ENCODE data around the gene UMAD1. TPM values are rescaled to one million over a fixed set of nuclear protein-coding genes. Genes with fewer than 3 reads are reported as not detected.

The UMAD1 gene
- total RNA-seq, 8 experiments from 2014 or later: 7.8 to 19.1 (median 12.5) TPM

DNA sequence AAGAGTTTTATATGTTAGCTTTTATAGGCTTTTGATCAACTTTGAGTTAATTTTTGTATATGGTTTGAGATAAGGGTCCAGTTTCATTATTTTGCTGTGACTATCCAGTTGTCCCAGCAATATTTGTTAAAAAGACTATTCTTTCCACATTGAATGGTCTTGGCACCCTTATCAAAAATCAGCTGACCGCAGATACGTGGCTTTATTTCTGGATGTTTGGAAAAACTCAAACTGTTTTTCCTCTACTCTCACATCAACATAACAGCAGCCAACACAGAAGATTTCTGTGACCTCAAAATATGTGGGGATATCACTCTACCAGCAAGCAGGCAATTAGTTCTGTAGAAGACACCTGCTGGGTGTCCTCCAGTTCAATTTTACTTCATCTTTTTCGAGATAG, 211.4 kb downstream of the UMAD1 start:
- in situ Hi-C loops (cut with MboI; ENCODE audit: low pct_unique_long_range_greater_than_20kb in 2 of 9, low sequenced_read_pairs in 9 of 9, unreplicated experiment in 9 of 9): no loop called here
- ATAC-seq (replicated peaks in 6 of 8): no peak
- Histone ChIP-seq H3K27ac (no peak overlapping the region), H3K4me1 (replicated peaks in 1 of 2) (no peaks in the 10 kb centered on the region), H3K4me3 (no peak overlapping the region)
- WGBS, 10 experiments: 80 to 100% (median 100%) methylated on average over 1 to 3 of the region's 3 CpGs; no CpG with 5 or more reads in 1 of the 10 experiments

GRCh38 chr7:7857143-7857583, 216.6 kb downstream of the UMAD1 start:
- no peak overlapping the region for H3K4me3 ChIP-seq
- H3K27ac ChIP-seq: no peak overlapping the region
- peak in 1 of 8 experiments; percentile 61 for ATAC-seq (replicated peaks in 6 of 8)
- in situ Hi-C loops (cut with MboI; ENCODE audit: low pct_unique_long_range_greater_than_20kb in 2 of 9, low sequenced_read_pairs in 9 of 9, unreplicated experiment in 9 of 9): no loop called here
- WGBS, 10 experiments: 0 to 96% (median 89%) methylated on average over 1 to 3 of the region's 3 CpGs; no CpG with 5 or more reads in 2 of the 10 experiments
- H3K4me1 ChIP-seq (replicated peaks in 1 of 2): no peaks in the 10 kb centered on the region

DNA sequence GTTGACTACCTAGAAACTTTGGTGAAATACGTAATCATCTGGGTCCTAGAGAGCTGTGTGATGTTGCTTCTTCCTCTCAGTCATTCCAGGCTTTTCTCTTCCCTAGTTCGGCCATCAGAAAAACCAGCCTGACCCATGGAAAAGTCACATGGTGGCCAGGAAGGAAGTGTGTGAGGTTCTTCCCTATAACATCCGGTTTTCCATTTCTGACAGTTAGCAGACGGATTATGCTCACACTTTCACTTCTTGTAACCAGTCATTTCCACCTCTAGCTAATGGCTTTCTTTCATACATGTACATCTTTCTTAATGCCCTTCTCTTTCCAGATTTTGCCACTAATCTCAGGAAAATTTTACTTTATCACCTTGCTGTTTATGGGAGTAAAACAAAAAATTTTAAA, 218.0 kb downstream of the UMAD1 start:
- H3K4me3 ChIP-seq: no peak overlapping the region
- 49 to 100% (median 97%) methylated on average over 1 to 4 of the region's 4 CpGs for WGBS, 10 experiments
- ATAC-seq (replicated peaks in 6 of 8): no peak
- H3K4me1 ChIP-seq (replicated peaks in 1 of 2): no peaks in the 10 kb centered on the region
- in situ Hi-C loops (cut with MboI; ENCODE audit: low pct_unique_long_range_greater_than_20kb in 2 of 9, low sequenced_read_pairs in 9 of 9, unreplicated experiment in 9 of 9): no loop called here
- H3K27ac ChIP-seq: no peak overlapping the region

- no peak overlapping the region for H3K27ac ChIP-seq
- H3K4me1 ChIP-seq (replicated peaks in 1 of 2): no peaks in the 10 kb centered on the region
- WGBS, 10 experiments: 50 to 100% (median 86%) methylated on average over 1 to 4 of the region's 4 CpGs
- in situ Hi-C loops (cut with MboI; ENCODE audit: low pct_unique_long_range_greater_than_20kb in 2 of 9, low sequenced_read_pairs in 9 of 9, unreplicated experiment in 9 of 9): no loop called here
- no peak overlapping the region for H3K4me3 ChIP-seq
- ATAC-seq (replicated peaks in 6 of 8): no peak
These were observed 218.9 kb downstream of the UMAD1 start for GRCh38 chr7:7859411-7859810.

GRCh38 chr7:7861211-7861633, 220.7 kb downstream of the UMAD1 start:
- ATAC-seq (replicated peaks in 6 of 8): peak in 2 of 8 experiments; percentile 27 to 75
- no peaks in the 10 kb centered on the region for H3K4me1 ChIP-seq (replicated peaks in 1 of 2)
- 10 to 100% (median 71%) methylated on average over 1 of the region's 1 CpG; no CpG with 5 or more reads in 6 of the 10 experiments for WGBS, 10 experiments
- in situ Hi-C loops (cut with MboI; ENCODE audit: low pct_unique_long_range_greater_than_20kb in 2 of 9, low sequenced_read_pairs in 9 of 9, unreplicated experiment in 9 of 9): no loop called here
- no peak overlapping the region for H3K4me3 ChIP-seq
- no peak overlapping the region for H3K27ac ChIP-seq

DNA sequence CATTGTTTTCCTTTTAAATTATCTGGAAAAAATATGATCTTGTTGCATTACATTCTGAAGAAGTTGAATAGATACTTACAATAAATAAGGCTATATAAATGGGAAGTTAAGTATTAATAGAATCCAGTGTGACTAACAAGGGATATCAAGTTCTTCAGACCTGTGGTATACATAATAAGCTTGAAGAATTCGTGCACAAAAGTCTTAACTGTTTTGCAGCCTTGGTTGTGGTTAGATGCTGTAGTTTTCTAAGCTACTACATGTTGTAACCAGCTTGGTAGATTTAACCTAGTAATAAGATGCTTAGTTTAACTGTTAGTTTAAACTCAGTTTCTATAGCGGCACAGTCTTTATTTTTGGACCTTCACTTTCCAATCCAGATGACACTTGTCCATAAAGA, 221.8 kb downstream of the UMAD1 start:
- in situ Hi-C loops (cut with MboI; ENCODE audit: low pct_unique_long_range_greater_than_20kb in 2 of 9, low sequenced_read_pairs in 9 of 9, unreplicated experiment in 9 of 9): no loop called here
- 50 to 92% (median 75%) methylated on average over 2 of the region's 2 CpGs; no CpG with 5 or more reads in 3 of the 10 experiments for WGBS, 10 experiments
- no peak overlapping the region for H3K27ac ChIP-seq
- no peaks in the 10 kb centered on the region for H3K4me1 ChIP-seq (replicated peaks in 1 of 2)
- no peak overlapping the region for H3K4me3 ChIP-seq
- ATAC-seq (replicated peaks in 6 of 8): no peak

GRCh38 chr7:7867846-7868571, 227.5 kb downstream of the UMAD1 start:
- Histone ChIP-seq H3K4me1 (replicated peaks in 1 of 2) (peaks cover 20 to 26% of the 10 kb centered on the region in 2 donors), H3K4me3 (no peak overlapping the region), H3K27ac (peak overlapping the region in 1 of 2 donors; percentile 65)
- 67 to 98% (median 86%) methylated on average over 3 to 9 of the region's 10 CpGs for WGBS, 10 experiments
- ATAC-seq (replicated peaks in 6 of 8): no peak
- in situ Hi-C loops (cut with MboI; ENCODE audit: low pct_unique_long_range_greater_than_20kb in 2 of 9, low sequenced_read_pairs in 9 of 9, unreplicated experiment in 9 of 9): no loop called here

GRCh38 chr7:7868572-7868899, 228.0 kb downstream of the UMAD1 start:
- H3K27ac ChIP-seq: peak overlapping the region; percentile 15 to 65
- H3K4me1 ChIP-seq (replicated peaks in 1 of 2): peaks cover 20 to 26% of the 10 kb centered on the region in 2 donors
- ATAC-seq (replicated peaks in 6 of 8): no peak
- H3K4me3 ChIP-seq: no peak overlapping the region
- 33 to 100% (median 92%) methylated on average over 1 of the region's 1 CpG; no CpG with 5 or more reads in 1 of the 10 experiments for WGBS, 10 experiments
- in situ Hi-C loops (cut with MboI; ENCODE audit: low pct_unique_long_range_greater_than_20kb in 2 of 9, low sequenced_read_pairs in 9 of 9, unreplicated experiment in 9 of 9): no loop called here

GRCh38 chr7:7869036-7869435, 228.5 kb downstream of the UMAD1 start:
- Histone ChIP-seq H3K27ac (peak overlapping the region; percentile 34 to 65), H3K4me1 (replicated peaks in 1 of 2) (peaks cover 20 to 26% of the 10 kb centered on the region in 2 donors), H3K4me3 (no peak overlapping the region)
- WGBS, 10 experiments: 0 to 100% (median 9%) methylated on average over 1 of the region's 1 CpG; no CpG with 5 or more reads in 4 of the 10 experiments
- in situ Hi-C loops (cut with MboI; ENCODE audit: low pct_unique_long_range_greater_than_20kb in 2 of 9, low sequenced_read_pairs in 9 of 9, unreplicated experiment in 9 of 9): no loop called here
- peak in 5 of 8 experiments; percentile 14 to 99 (median 76) for ATAC-seq (replicated peaks in 6 of 8)

GRCh38 chr7:7869651-7870050, 229.1 kb downstream of the UMAD1 start:
- in situ Hi-C loops (cut with MboI; ENCODE audit: low pct_unique_long_range_greater_than_20kb in 2 of 9, low sequenced_read_pairs in 9 of 9, unreplicated experiment in 9 of 9): no loop called here
- no peak for ATAC-seq (replicated peaks in 6 of 8)
- no peak overlapping the region for H3K4me3 ChIP-seq
- peak overlapping the region; percentile 7 to 34 for H3K27ac ChIP-seq
- 78 to 100% (median 93%) methylated on average over 1 to 3 of the region's 3 CpGs for WGBS, 10 experiments
- H3K4me1 ChIP-seq (replicated peaks in 1 of 2): peaks cover 20 to 26% of the 10 kb centered on the region in 2 donors

- WGBS, 10 experiments: 67 to 100% (median 83%) methylated on average over 1 of the region's 1 CpG; no CpG with 5 or more reads in 3 of the 10 experiments
- in situ Hi-C loops (cut with MboI; ENCODE audit: low pct_unique_long_range_greater_than_20kb in 2 of 9, low sequenced_read_pairs in 9 of 9, unreplicated experiment in 9 of 9): no loop called here
- no peak for ATAC-seq (replicated peaks in 6 of 8)
- H3K27ac ChIP-seq: no peak overlapping the region
- H3K4me1 ChIP-seq (replicated peaks in 1 of 2): peaks cover 20 to 26% of the 10 kb centered on the region in 2 donors
- no peak overlapping the region for H3K4me3 ChIP-seq
These were observed 230.0 kb downstream of the UMAD1 start for GRCh38 chr7:7870555-7870954.

- Histone ChIP-seq H3K4me3 (no peak overlapping the region), H3K4me1 (replicated peaks in 1 of 2) (no peaks in the 10 kb centered on the region), H3K27ac (no peak overlapping the region)
- 80 to 100% (median 100%) methylated on average over 1 of the region's 1 CpG; no CpG with 5 or more reads in 1 of the 10 experiments for WGBS, 10 experiments
- no peak for ATAC-seq (replicated peaks in 6 of 8)
- in situ Hi-C loops (cut with MboI; ENCODE audit: low pct_unique_long_range_greater_than_20kb in 2 of 9, low sequenced_read_pairs in 9 of 9, unreplicated experiment in 9 of 9): no loop called here
These were observed 235.9 kb downstream of the UMAD1 start for GRCh38 chr7:7876419-7876818.

DNA sequence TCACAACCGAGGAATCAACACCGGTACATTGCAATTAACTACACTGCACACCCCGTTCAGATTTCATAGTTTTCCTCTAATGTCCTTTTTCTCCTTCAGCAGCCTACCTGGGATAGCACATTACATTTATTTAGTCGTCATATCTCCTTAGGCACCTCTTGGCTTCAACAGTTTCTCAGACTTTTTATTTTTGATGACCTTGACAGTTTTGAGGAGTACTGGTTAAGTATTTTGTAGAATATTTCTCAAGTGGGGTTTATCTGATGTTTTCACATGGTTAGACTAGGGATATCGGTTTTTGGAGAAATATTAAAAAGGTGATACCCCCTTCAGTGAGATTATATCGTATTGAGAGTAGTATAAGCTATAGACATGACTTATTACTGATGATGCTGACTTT, 241.0 kb downstream of the UMAD1 start:
- WGBS, 10 experiments: 69 to 100% (median 88%) methylated on average over 1 to 6 of the region's 6 CpGs
- in situ Hi-C loops (cut with MboI; ENCODE audit: low pct_unique_long_range_greater_than_20kb in 2 of 9, low sequenced_read_pairs in 9 of 9, unreplicated experiment in 9 of 9): no loop called here
- no peak overlapping the region for H3K4me3 ChIP-seq
- no peak overlapping the region for H3K27ac ChIP-seq
- H3K4me1 ChIP-seq (replicated peaks in 1 of 2): no peaks in the 10 kb centered on the region
- no peak for ATAC-seq (replicated peaks in 6 of 8)

GRCh38 chr7:7882888-7883287, 242.3 kb downstream of the UMAD1 start:
- no peaks in the 10 kb centered on the region for H3K4me1 ChIP-seq (replicated peaks in 1 of 2)
- in situ Hi-C loops (cut with MboI; ENCODE audit: low pct_unique_long_range_greater_than_20kb in 2 of 9, low sequenced_read_pairs in 9 of 9, unreplicated experiment in 9 of 9): no loop called here
- ATAC-seq (replicated peaks in 6 of 8): no peak
- WGBS, 10 experiments: 84 to 100% (median 100%) methylated on average over 1 to 2 of the region's 2 CpGs; no CpG with 5 or more reads in 1 of the 10 experiments
- H3K4me3 ChIP-seq: no peak overlapping the region
- H3K27ac ChIP-seq: no peak overlapping the region
